GM19452 (cell line): ENCODE results near the gene EFCAB5.
"Not testable (repeated sequence)": the region's sequence is repeated elsewhere in the genome, so short reads cannot be mapped to it uniquely, and the experiment has no call there.

ENCODE experiments used
- ATAC-seq: cut with Tn5 transposase; IDR thresholded peaks from one replicate; pipeline ENCODE4 v1.9.1; 2021; ENCODE audit not compliant: unreplicated experiment

Gene EFCAB5

GRCh38 chr17:29933379-29933778 lies 8.1 kb upstream of the EFCAB5 start:
- ATAC-seq, result no peak

GRCh38 chr17:29935909-29936308 lies 5.5 kb upstream of the EFCAB5 start:
- ATAC-seq, result not testable (repeated sequence)

- ATAC-seq, result no peak
Measured at GRCh38 chr17:29936724-29937123, 4.7 kb upstream of the EFCAB5 start.

GRCh38 chr17:29945281-29945680 lies 3.8 kb downstream of the EFCAB5 start:
- ATAC-seq, result no peak

GRCh38 chr17:29948448-29949215 lies 7.2 kb downstream of the EFCAB5 start:
- no peak for ATAC-seq

- no peak for ATAC-seq
Measured at GRCh38 chr17:29949696-29950095, 8.3 kb downstream of the EFCAB5 start.

GRCh38 chr17:29954405-29954804 lies 13.0 kb downstream of the EFCAB5 start:
- no peak for ATAC-seq

- no peak for ATAC-seq
Measured at GRCh38 chr17:29956225-29956624, 14.8 kb downstream of the EFCAB5 start.

- ATAC-seq, result not testable (repeated sequence)
Measured at GRCh38 chr17:29957488-29957887, 16.1 kb downstream of the EFCAB5 start.

- no peak for ATAC-seq
Measured at GRCh38 chr17:29958947-29959657, 17.7 kb downstream of the EFCAB5 start.

- ATAC-seq, result no peak
Measured at GRCh38 chr17:29959658-29960337, 18.4 kb downstream of the EFCAB5 start.

GRCh38 chr17:29962656-29963055 lies 21.2 kb downstream of the EFCAB5 start:
- ATAC-seq, result no peak

- no peak for ATAC-seq
Measured at GRCh38 chr17:29968271-29968670, 26.8 kb downstream of the EFCAB5 start.

- ATAC-seq, result no peak
Measured at GRCh38 chr17:29972277-29972676, 30.8 kb downstream of the EFCAB5 start.

GRCh38 chr17:29973005-29973404 lies 31.6 kb downstream of the EFCAB5 start:
- no peak for ATAC-seq

GRCh38 chr17:29977836-29978235 lies 36.4 kb downstream of the EFCAB5 start:
- no peak for ATAC-seq

- no peak for ATAC-seq
Measured at GRCh38 chr17:29980261-29980660, 38.8 kb downstream of the EFCAB5 start.

- no peak for ATAC-seq
Measured at GRCh38 chr17:29982991-29983653, 41.7 kb downstream of the EFCAB5 start.

- no peak for ATAC-seq
Measured at GRCh38 chr17:29996458-29996857, 55.0 kb downstream of the EFCAB5 start.

- no peak for ATAC-seq
Measured at GRCh38 chr17:30000001-30000754, 58.7 kb downstream of the EFCAB5 start.
